Measurements from ENCODE around the gene VSX2. TPM values are rescaled to one million over a fixed set of nuclear protein-coding genes. Genes with fewer than 3 reads are reported as not detected.

VSX2 gene
- total and polyA plus RNA-seq, 2 donors (not counting 1 experiment from before 2014, with no cell fraction given), result not detected

- TF ChIP-seq EZH2 (IDR thresholded peaks at IDR 0.05; ENCODE audit: low read length, missing control alignments) (no peak), CTCF (conservative IDR thresholded peaks at IDR 0.05 in 1 of 2, IDR thresholded peaks at IDR 0.05 in 1 of 2; ENCODE audit: low read depth in 1 of 2, low read length in 2 of 2) (no peak)
- H3K27me3 ChIP-seq (ENCODE audit: control insufficient read depth, insufficient read depth, low read length), result peaks cover 31% of the 10 kb centered on the region
Measured at GRCh38 chr14:74231784-74232183, 7.5 kb upstream of the VSX2 start.

GRCh38 chr14:74235017-74235416 is 4.2 kb upstream of the VSX2 start:
- Histone ChIP-seq H3K4me3 (replicated peaks in 1 of 4; ENCODE audit: control extremely low read depth in 1 of 4, insufficient read depth in 1 of 4, low read depth in 3 of 4, low read length in 4 of 4) (no peak overlapping the region), H2AFZ (ENCODE audit: low read length) (no peak overlapping the region), H3K4me2 (ENCODE audit: extremely low read depth, insufficient read depth, low read length) (no peak overlapping the region), H3K79me2 (ENCODE audit: control insufficient read depth, insufficient read depth, low read length) (no peaks in the 10 kb centered on the region), H3K36me3 (ENCODE audit: control insufficient read depth, insufficient read depth, low read length) (no peaks in the 10 kb centered on the region), H3K9ac (ENCODE audit: insufficient read depth, low read length) (no peak overlapping the region), H3K4me1 (ENCODE audit: control insufficient read depth, extremely low read depth, insufficient read depth, low read length) (no peaks in the 10 kb centered on the region), H3K27ac (ENCODE audit: insufficient read depth, low read length) (no peak overlapping the region), H3K9me3 (ENCODE audit: control insufficient read depth, insufficient read depth, low read depth, low read length) (no peaks in the 10 kb centered on the region), H3K27me3 (ENCODE audit: control insufficient read depth, insufficient read depth, low read length) (peaks cover 52% of the 10 kb centered on the region), H4K20me1 (ENCODE audit: control insufficient read depth, extremely low read depth, insufficient read depth, low read length) (no peaks in the 10 kb centered on the region)
- DNase-seq (ENCODE audit: low read depth in 2 of 2), result no peak
- TF ChIP-seq CTCF (conservative IDR thresholded peaks at IDR 0.05 in 1 of 2, IDR thresholded peaks at IDR 0.05 in 1 of 2; ENCODE audit: low read depth in 1 of 2, low read length in 2 of 2), result no peak
- no peak for TF ChIP-seq EZH2 (IDR thresholded peaks at IDR 0.05; ENCODE audit: low read length, missing control alignments)

More at GRCh38 chr14:74231784-74232183, 7.5 kb upstream of the VSX2 start:
- no peaks in the 10 kb centered on the region for H3K79me2 ChIP-seq (ENCODE audit: control insufficient read depth, insufficient read depth, low read length)
- no peak overlapping the region for H3K4me2 ChIP-seq (ENCODE audit: extremely low read depth, insufficient read depth, low read length)
- H3K36me3 ChIP-seq (ENCODE audit: control insufficient read depth, insufficient read depth, low read length), result no peaks in the 10 kb centered on the region
- no peaks in the 10 kb centered on the region for H3K9me3 ChIP-seq (ENCODE audit: control insufficient read depth, insufficient read depth, low read depth, low read length)
- no peak overlapping the region for H2AFZ ChIP-seq (ENCODE audit: low read length)
- no peak overlapping the region for H3K9ac ChIP-seq (ENCODE audit: insufficient read depth, low read length)
- H3K4me1 ChIP-seq (ENCODE audit: control insufficient read depth, extremely low read depth, insufficient read depth, low read length), result no peaks in the 10 kb centered on the region
- no peaks in the 10 kb centered on the region for H4K20me1 ChIP-seq (ENCODE audit: control insufficient read depth, extremely low read depth, insufficient read depth, low read length)
- DNase-seq (ENCODE audit: low read depth in 2 of 2), result no peak
- no peak overlapping the region for H3K27ac ChIP-seq (ENCODE audit: insufficient read depth, low read length)
- no peak overlapping the region for H3K4me3 ChIP-seq (replicated peaks in 1 of 4; ENCODE audit: control extremely low read depth in 1 of 4, insufficient read depth in 1 of 4, low read depth in 3 of 4, low read length in 4 of 4)

- peaks cover 71% of the 10 kb centered on the region for H3K27me3 ChIP-seq (ENCODE audit: control insufficient read depth, insufficient read depth, low read length)
- no peak overlapping the region for H2AFZ ChIP-seq (ENCODE audit: low read length)
- H3K9ac ChIP-seq (ENCODE audit: insufficient read depth, low read length), result no peak overlapping the region
- TF ChIP-seq CTCF (conservative IDR thresholded peaks at IDR 0.05 in 1 of 2, IDR thresholded peaks at IDR 0.05 in 1 of 2; ENCODE audit: low read depth in 1 of 2, low read length in 2 of 2), result no peak
- no peak for TF ChIP-seq EZH2 (IDR thresholded peaks at IDR 0.05; ENCODE audit: low read length, missing control alignments)
- no peak overlapping the region for H3K4me3 ChIP-seq (replicated peaks in 1 of 4; ENCODE audit: control extremely low read depth in 1 of 4, insufficient read depth in 1 of 4, low read depth in 3 of 4, low read length in 4 of 4)
- H3K79me2 ChIP-seq (ENCODE audit: control insufficient read depth, insufficient read depth, low read length), result no peaks in the 10 kb centered on the region
- H3K4me2 ChIP-seq (ENCODE audit: extremely low read depth, insufficient read depth, low read length), result no peak overlapping the region
- no peak for DNase-seq (ENCODE audit: low read depth in 2 of 2)
- H4K20me1 ChIP-seq (ENCODE audit: control insufficient read depth, extremely low read depth, insufficient read depth, low read length), result no peaks in the 10 kb centered on the region
- no peaks in the 10 kb centered on the region for H3K9me3 ChIP-seq (ENCODE audit: control insufficient read depth, insufficient read depth, low read depth, low read length)
- no peaks in the 10 kb centered on the region for H3K36me3 ChIP-seq (ENCODE audit: control insufficient read depth, insufficient read depth, low read length)
- no peaks in the 10 kb centered on the region for H3K4me1 ChIP-seq (ENCODE audit: control insufficient read depth, extremely low read depth, insufficient read depth, low read length)
- H3K27ac ChIP-seq (ENCODE audit: insufficient read depth, low read length), result no peak overlapping the region
Measured at GRCh38 chr14:74237441-74237840, 1.8 kb upstream of the VSX2 start.
